A549 (cell line): ENCODE results near the gene HIPK1.

Experiments used
- KDM5A ChIP-seq: fragments of 200-600 bp; sonication (generic); IDR thresholded peaks from 2 replicates; pipeline ENCODE4 v1.6.1; 2016; ENCODE audit warnings: antibody characterized with exemption, mild to moderate bottlenecking
- POLR2A ChIP-seq: IDR thresholded peaks from 2 replicates; pipeline ENCODE4 v1.6.1; 2012; ENCODE audit warnings: mild to moderate bottlenecking, low read length
- RAD21 ChIP-seq, 2 experiments: fragments of >200 bp in 1 of 2; sonication (Bioruptor Twin) in 1 of 2; formaldehyde crosslinking in 1 of 2; IDR thresholded peaks in 1 of 2; conservative IDR thresholded peaks in 1 of 2; 2 replicates in 1 of 2; 3 replicates in 1 of 2; pipeline ENCODE4 v1.6.1; 2012 to 2018; ENCODE audit warnings: inconsistent platforms in 1 of 2
- RCOR1 ChIP-seq: fragments of 150-350 bp; IDR thresholded peaks from 2 replicates; pipeline ENCODE4 v1.6.1; 2014; ENCODE audit warnings: antibody characterized with exemption, low read length, low read depth
- RFX5 ChIP-seq: fragments of 450-650 bp; IDR thresholded peaks from 2 replicates; pipeline ENCODE4 v1.7.1; 2014; ENCODE audit warnings: antibody characterized with exemption, mild to moderate bottlenecking, moderate library complexity
- RNF2 ChIP-seq: fragments of 200-600 bp; sonication (generic); IDR thresholded peaks from 2 replicates; pipeline ENCODE4 v1.6.1; 2016; ENCODE audit warnings: low read depth, mild to moderate bottlenecking, antibody characterized with exemption, moderate library complexity, borderline replicate concordance
- SMC3 ChIP-seq: fragments of >200 bp; sonication (Bioruptor Twin); formaldehyde crosslinking; IDR thresholded peaks from 3 replicates; pipeline ENCODE4 v1.6.1; 2018; ENCODE audit warnings: inconsistent platforms
- ZFP36 ChIP-seq: fragments of 450-650 bp; IDR thresholded peaks from 2 replicates; pipeline ENCODE4 v1.6.1; 2014; ENCODE audit warnings: borderline replicate concordance; ENCODE audit not compliant: partially characterized antibody
- TF ChIP-seq, protein P1 (sequence below): fragments of >200 bp; sonication (Bioruptor Twin); formaldehyde crosslinking; IDR thresholded peaks from 3 replicates; pipeline ENCODE4 v1.5.1; 2016
- TF ChIP-seq, protein P2 (sequence below): IDR thresholded peaks from 2 replicates; pipeline ENCODE4 v1.6.1; 2012
- TF ChIP-seq, protein P3 (sequence below): IDR thresholded peaks from 2 replicates; pipeline ENCODE4 v1.6.1; 2012

DNA sequence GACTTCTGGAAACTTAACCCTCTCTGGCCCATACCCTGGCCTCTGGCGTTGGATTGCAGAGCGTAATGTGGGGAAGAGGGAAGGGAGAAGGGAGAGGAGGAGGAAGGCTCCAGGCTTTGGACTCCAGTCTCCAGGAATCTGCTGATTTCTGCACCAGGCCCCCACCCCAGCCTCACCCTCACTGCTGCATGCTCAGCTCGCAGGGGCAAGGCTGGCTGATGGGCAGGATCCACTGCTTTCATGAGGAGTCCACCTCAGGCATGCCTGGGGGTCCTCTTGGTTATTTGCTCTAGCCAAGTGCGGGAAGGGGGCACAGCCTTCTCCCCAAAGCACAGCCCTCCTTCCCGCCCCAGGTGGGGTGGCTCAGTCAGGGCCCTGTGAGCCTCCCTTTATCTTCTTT is 53.8 kb downstream of the HIPK1 start:
- TF ChIP-seq RNF2 (no peak), RFX5 (no peak), SMC3 (no peak), RCOR1 (no peak), POLR2A (no peak), RAD21 (conservative IDR thresholded peaks at IDR 0.05 in 1 of 2, IDR thresholded peaks at IDR 0.05 in 1 of 2) (no peak), KDM5A (no peak), ZFP36 (no peak)
- TF ChIP-seq, protein P1, sequence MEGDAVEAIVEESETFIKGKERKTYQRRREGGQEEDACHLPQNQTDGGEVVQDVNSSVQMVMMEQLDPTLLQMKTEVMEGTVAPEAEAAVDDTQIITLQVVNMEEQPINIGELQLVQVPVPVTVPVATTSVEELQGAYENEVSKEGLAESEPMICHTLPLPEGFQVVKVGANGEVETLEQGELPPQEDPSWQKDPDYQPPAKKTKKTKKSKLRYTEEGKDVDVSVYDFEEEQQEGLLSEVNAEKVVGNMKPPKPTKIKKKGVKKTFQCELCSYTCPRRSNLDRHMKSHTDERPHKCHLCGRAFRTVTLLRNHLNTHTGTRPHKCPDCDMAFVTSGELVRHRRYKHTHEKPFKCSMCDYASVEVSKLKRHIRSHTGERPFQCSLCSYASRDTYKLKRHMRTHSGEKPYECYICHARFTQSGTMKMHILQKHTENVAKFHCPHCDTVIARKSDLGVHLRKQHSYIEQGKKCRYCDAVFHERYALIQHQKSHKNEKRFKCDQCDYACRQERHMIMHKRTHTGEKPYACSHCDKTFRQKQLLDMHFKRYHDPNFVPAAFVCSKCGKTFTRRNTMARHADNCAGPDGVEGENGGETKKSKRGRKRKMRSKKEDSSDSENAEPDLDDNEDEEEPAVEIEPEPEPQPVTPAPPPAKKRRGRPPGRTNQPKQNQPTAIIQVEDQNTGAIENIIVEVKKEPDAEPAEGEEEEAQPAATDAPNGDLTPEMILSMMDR, result no peak
- TF ChIP-seq, protein P2, sequence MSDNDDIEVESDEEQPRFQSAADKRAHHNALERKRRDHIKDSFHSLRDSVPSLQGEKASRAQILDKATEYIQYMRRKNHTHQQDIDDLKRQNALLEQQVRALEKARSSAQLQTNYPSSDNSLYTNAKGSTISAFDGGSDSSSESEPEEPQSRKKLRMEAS, result no peak
- TF ChIP-seq, protein P3, sequence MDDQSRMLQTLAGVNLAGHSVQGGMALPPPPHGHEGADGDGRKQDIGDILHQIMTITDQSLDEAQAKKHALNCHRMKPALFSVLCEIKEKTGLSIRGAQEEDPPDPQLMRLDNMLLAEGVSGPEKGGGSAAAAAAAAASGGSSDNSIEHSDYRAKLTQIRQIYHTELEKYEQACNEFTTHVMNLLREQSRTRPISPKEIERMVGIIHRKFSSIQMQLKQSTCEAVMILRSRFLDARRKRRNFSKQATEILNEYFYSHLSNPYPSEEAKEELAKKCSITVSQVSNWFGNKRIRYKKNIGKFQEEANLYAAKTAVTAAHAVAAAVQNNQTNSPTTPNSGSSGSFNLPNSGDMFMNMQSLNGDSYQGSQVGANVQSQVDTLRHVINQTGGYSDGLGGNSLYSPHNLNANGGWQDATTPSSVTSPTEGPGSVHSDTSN, result no peak
